Peyer's patch (tissue), 4 donors: ENCODE measurements around the gene LRRFIP1. TPM values are rescaled to one million over a fixed set of nuclear protein-coding genes. Genes with fewer than 3 reads are reported as not detected.

Experiments
- DNase-seq, 3 donors: peaks; one replicate each; pipeline ENCODE4 v3.0.0-alpha.2; 2017 to 2019
- H3K27ac ChIP-seq, 4 donors: fragments of 200-600 bp; sonication (generic); one replicate each; pipeline ENCODE4 v1.5.1; 2016 to 2019
- H3K27me3 ChIP-seq, 2 donors: fragments of 200-600 bp; sonication (generic); one replicate each; pipeline ENCODE4 v1.5.1; 2019
- H3K36me3 ChIP-seq, 3 donors: fragments of 200-600 bp; sonication (generic); one replicate each; pipeline ENCODE4 v1.5.1; 2016 to 2019
- H3K4me1 ChIP-seq, 4 donors: fragments of 200-600 bp; sonication (generic); one replicate each; pipeline ENCODE4 v1.5.1; 2016 to 2019
- H3K4me3 ChIP-seq, 4 donors: fragments of 200-600 bp; sonication (generic); 1 replicate in 3 of 4; 2 replicates in 1 of 4; pipeline ENCODE4 v1.5.1; 2016 to 2019; ENCODE audit warnings: mild to moderate bottlenecking in 1 of 4
- H3K9me3 ChIP-seq, 4 donors: fragments of 200-600 bp; sonication (generic); one replicate each; pipeline ENCODE4 v1.5.1; 2016 to 2019; ENCODE audit warnings: mild to moderate bottlenecking in 1 of 4
- POLR2A ChIP-seq, 2 donors: fragments of 450-650 bp; IDR thresholded peaks; one replicate each; pipeline ENCODE4 v1.5.1; 2017; ENCODE audit warnings: antibody characterized with exemption in 2 of 2, mild to moderate bottlenecking in 2 of 2, moderate library complexity in 2 of 2
- total RNA-seq, 4 donors: library from RNA; depleted of rRNA; stranded (reverse); fragments of >200 nt; gene quantifications; one replicate each; pipeline ENCODE4 v1.1.0, GENCODE V29; 2016
- TF ChIP-seq, protein P1 (sequence below), 6 experiments: fragments of 450-650 bp in 4 of 6; fragments of 200-600 bp in 2 of 6; sonication (generic) in 1 of 6; IDR thresholded peaks; one replicate each; pipeline ENCODE4 v1.5.1; 2017 to 2019; ENCODE audit warnings: antibody characterized with exemption in 6 of 6, mild to moderate bottlenecking in 3 of 6, moderate library complexity in 1 of 6

LRRFIP1 gene
- total RNA-seq, 4 donors from 2014 or later, result 114 to 182 (median 135) TPM

DNA sequence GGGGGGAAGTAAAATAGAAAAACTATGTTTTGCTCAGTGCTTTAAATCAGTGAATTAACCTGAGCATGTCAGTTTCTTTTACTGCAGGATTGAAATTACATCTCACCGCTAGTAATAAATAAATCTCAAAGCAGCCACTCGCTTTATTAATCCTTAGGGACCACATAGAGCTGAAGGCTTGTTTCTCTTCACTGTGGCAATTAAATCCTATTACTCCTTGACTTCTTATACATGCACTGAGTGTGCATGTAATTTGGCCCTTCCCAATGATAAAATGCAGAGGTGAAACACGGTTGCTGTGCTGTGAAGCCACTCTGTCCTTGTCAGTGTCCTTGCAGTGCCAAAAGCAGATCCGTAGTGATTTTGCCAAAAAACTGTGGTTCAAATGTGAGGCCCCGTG is 94.1 kb downstream of the LRRFIP1 start:
- Histone ChIP-seq H3K4me3 (no peak overlapping the region), H3K4me1 (peaks cover 0 to 34% (median 8%) of the 10 kb centered on the region in 4 donors), H3K27me3 (no peaks in the 10 kb centered on the region), H3K27ac (no peak overlapping the region), H3K9me3 (no peaks in the 10 kb centered on the region), H3K36me3 (peaks cover 0 to 4% (median 0%) of the 10 kb centered on the region in 3 donors)
- TF ChIP-seq, protein P1, sequence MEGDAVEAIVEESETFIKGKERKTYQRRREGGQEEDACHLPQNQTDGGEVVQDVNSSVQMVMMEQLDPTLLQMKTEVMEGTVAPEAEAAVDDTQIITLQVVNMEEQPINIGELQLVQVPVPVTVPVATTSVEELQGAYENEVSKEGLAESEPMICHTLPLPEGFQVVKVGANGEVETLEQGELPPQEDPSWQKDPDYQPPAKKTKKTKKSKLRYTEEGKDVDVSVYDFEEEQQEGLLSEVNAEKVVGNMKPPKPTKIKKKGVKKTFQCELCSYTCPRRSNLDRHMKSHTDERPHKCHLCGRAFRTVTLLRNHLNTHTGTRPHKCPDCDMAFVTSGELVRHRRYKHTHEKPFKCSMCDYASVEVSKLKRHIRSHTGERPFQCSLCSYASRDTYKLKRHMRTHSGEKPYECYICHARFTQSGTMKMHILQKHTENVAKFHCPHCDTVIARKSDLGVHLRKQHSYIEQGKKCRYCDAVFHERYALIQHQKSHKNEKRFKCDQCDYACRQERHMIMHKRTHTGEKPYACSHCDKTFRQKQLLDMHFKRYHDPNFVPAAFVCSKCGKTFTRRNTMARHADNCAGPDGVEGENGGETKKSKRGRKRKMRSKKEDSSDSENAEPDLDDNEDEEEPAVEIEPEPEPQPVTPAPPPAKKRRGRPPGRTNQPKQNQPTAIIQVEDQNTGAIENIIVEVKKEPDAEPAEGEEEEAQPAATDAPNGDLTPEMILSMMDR (IDR thresholded peaks at IDR 0.05), result no peak
- TF ChIP-seq POLR2A (IDR thresholded peaks at IDR 0.05), result no peak
- DNase-seq, result no peak

DNA sequence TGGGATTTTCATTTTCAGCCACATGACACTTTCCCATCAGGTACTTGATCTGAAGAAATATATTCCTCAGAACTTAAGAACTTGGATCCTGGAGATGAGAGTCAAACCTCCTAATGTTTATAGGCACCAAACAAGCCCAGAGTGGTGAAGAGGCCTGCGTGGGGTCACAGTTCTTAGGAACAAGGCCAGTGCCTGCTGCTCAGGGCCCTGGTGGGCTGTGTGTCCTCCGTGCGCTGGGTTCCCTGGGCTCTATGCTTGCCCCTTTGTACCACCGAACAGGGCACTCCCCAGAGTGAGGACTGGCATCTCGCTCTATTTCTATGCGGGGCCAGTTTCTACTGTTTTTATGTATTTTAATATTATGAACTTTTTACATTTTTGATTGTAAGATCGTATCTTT is 95.2 kb downstream of the LRRFIP1 start:
- Histone ChIP-seq H3K27me3 (no peaks in the 10 kb centered on the region), H3K9me3 (no peaks in the 10 kb centered on the region), H3K4me1 (peaks cover 0 to 46% (median 8%) of the 10 kb centered on the region in 4 donors), H3K36me3 (peaks cover 0 to 4% (median 0%) of the 10 kb centered on the region in 3 donors), H3K27ac (no peak overlapping the region), H3K4me3 (no peak overlapping the region)
- TF ChIP-seq POLR2A (IDR thresholded peaks at IDR 0.05), result no peak
- TF ChIP-seq, protein P1 (IDR thresholded peaks at IDR 0.05), result no peak
- peak in 1 of 3 donors; percentile 10 for DNase-seq

DNA sequence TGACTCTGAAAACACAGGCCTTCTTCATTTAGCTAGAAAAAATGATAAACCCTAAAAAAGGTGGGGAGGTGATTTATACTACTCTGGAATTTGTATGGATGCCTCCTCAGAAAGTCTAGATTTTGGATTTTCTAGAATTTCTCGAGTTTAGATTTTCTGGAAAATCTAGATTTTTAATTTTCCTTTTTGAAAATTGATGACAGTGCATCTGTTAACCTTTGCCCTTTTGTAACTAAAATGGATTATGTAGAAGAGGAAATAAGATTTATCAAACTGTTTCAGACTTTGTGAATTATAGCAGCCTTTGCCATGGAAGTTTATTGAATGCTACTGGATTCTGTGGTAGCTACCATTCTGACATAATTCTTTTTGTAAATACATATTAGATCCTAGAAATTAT is 95.6 kb downstream of the LRRFIP1 start:
- Histone ChIP-seq H3K4me3 (no peak overlapping the region), H3K27ac (peak overlapping the region in 3 of 4 donors; percentile 32 to 79 (median 71)), H3K36me3 (peaks cover 0 to 4% (median 0%) of the 10 kb centered on the region in 3 donors), H3K27me3 (no peaks in the 10 kb centered on the region), H3K4me1 (peaks cover 0 to 47% (median 8%) of the 10 kb centered on the region in 4 donors), H3K9me3 (no peaks in the 10 kb centered on the region)
- TF ChIP-seq, protein P1 (IDR thresholded peaks at IDR 0.05), result no peak
- TF ChIP-seq POLR2A (IDR thresholded peaks at IDR 0.05), result no peak
- DNase-seq, result no peak

DNA sequence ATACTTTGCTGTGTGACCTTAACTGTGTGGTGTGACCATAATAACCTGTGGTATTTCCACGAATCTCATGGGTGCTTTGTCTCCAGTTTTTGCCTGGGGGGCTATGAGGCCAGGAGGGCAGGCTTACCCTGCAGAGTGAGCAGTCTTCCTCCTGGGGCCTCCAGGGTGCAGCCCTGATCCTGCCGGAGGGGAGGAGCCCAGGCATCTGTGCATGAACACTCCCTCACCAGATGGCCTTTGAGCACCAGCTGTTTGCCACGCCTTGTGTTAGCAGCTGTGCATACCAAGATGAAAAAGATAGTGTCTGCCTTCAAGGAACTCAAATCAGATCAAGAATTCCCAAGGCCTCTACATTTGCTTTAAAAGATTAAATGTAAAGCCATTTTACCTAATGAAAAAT is 96.2 kb downstream of the LRRFIP1 start:
- H3K36me3 ChIP-seq, result peaks cover 0 to 4% (median 0%) of the 10 kb centered on the region in 3 donors
- DNase-seq, result peak; percentile 16 to 92 (median 90)
- no peaks in the 10 kb centered on the region for H3K9me3 ChIP-seq
- H3K4me1 ChIP-seq, result peaks cover 0 to 47% (median 8%) of the 10 kb centered on the region in 4 donors
- H3K27ac ChIP-seq, result peak overlapping the region in 3 of 4 donors; percentile 32 to 79 (median 71)
- TF ChIP-seq, protein P1 (IDR thresholded peaks at IDR 0.05), result peak in 3 of 6 experiments; percentile 32 to 36 (median 35)
- TF ChIP-seq POLR2A (IDR thresholded peaks at IDR 0.05), result peak in 1 of 2 donors; percentile 59
- H3K27me3 ChIP-seq, result no peaks in the 10 kb centered on the region
- H3K4me3 ChIP-seq, result no peak overlapping the region

DNA sequence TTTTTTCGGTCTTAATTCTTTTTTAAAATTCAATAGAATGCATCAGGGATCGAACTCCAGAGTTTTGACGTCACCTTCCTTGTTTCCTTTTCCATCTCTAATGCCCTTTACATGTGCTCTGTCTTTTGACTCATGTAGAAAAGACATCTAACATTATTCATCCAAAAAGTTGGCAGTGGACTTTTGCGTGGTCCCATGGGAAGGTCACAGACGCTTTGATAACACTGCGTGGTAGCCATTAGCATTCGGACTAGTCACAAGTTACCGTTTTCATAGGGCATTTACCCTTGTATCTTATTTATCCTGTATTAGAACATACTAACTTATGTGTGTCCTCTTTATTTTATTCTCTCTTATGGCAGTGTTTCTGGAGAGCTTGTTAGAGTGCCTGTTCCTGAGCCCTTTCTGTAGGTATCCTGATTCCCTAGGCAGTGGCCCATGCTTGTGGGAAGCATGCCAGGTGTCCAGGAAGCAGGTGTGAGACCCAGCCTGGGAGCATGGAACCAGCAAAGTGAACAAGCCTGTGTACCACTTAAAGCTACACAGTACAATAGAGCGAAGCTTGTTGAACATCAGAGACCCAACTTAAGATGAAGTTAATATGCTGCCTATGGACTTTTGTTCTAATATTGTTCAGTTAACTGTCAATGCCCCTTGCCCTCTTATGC is 97.6 kb downstream of the LRRFIP1 start:
- peak in 1 of 2 donors; percentile 10 for TF ChIP-seq POLR2A (IDR thresholded peaks at IDR 0.05)
- TF ChIP-seq, protein P1 (IDR thresholded peaks at IDR 0.05), result no peak
- H3K4me3 ChIP-seq, result no peak overlapping the region
- peak in 2 of 3 donors; percentile 13 to 45 for DNase-seq
- peak overlapping the region in 3 of 4 donors; percentile 46 to 79 (median 71) for H3K27ac ChIP-seq
- no peaks in the 10 kb centered on the region for H3K27me3 ChIP-seq
- H3K9me3 ChIP-seq, result no peaks in the 10 kb centered on the region
- H3K4me1 ChIP-seq, result peaks cover 0 to 47% (median 8%) of the 10 kb centered on the region in 4 donors
- H3K36me3 ChIP-seq, result peaks cover 0 to 4% (median 0%) of the 10 kb centered on the region in 3 donors
